HuH-7 (cell line): ENCODE results near the gene PLA2G6.
"Not testable (repeated sequence)": the region's sequence is repeated elsewhere in the genome, so short reads cannot be mapped to it uniquely, and the experiment has no call there.

Experiments used
- DNase-seq: peaks from one replicate; pipeline ENCODE4 v3.0.0; 2011; ENCODE audit warnings: low spot score

Gene PLA2G6

DNA sequence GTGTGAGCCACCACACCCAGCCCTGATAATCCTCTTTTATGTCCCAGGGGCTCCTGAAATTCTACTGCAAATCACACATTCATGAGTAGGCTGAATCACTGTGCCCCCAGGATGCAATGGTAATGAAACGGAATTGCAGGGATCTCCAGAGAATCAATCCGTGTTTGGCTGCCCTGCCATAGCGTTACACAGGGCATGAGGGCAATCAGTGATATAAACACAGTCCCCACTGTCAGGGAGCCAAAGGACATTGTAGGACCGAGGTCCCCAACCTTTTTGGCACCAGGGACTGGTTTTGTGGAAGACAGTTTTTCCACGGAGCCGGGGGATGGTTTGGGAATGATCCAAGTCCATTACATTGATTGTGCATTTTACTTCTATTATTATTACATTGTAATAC is 9.0 kb upstream of the PLA2G6 start:
- DNase-seq = no peak

DNA sequence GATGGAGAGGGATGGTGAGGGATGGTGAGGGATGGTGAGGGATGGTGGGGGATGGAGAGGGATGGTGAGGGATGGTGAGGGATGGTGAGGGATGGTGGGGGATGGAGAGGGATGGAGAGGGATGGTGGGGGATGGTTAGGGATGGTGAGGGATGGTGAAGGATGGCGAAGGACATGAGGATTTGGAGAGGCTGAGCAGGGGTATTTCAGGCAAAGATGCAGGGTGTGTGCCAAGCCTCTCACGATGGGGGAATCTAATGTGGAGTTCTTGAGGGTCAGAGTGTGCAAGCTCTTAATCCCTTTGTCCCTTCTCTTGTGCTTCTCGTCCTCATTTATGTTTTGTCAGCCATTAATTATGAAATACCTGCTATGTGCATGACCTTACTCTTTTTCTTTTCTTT is 7.5 kb upstream of the PLA2G6 start:
- DNase-seq = no peak

DNA sequence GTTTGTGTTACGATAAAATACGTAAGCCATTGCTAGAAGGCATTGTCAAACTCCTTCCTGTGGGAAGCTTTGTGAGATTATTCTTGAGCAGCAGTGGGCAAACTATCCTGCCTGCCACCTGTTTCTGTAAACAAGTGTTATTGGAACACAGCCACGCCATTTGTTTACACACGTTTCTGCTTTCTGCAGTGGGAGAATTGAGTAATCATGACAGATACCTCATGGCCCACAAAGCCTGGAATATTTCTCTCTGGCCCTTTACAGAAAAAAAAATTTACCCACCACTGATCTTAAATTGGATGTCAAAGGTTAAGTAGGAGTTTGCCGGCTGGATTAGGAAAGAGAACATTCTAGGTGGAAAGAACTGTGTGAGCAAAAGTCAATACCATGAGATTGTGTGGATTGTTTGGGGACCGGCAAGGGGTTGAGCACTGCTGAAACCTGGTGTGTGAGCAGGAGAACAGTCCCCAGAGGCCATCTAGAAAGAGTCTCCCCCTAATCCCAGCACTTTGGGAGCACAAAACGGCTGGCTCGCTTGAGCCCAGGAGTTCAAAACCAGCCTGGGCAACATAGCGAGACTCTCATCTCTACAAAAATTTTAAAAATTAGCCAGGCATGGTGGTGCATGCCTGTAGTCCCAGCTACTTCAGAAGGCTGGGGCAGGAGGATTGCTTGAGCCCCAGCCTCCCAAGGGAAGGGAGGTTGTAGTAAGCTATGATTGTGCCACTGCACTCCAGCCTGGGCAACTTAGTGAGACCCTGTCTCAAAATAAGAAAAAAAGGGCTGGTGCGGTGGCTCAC is 6.0 kb upstream of the PLA2G6 start:
- no peak for DNase-seq

DNA sequence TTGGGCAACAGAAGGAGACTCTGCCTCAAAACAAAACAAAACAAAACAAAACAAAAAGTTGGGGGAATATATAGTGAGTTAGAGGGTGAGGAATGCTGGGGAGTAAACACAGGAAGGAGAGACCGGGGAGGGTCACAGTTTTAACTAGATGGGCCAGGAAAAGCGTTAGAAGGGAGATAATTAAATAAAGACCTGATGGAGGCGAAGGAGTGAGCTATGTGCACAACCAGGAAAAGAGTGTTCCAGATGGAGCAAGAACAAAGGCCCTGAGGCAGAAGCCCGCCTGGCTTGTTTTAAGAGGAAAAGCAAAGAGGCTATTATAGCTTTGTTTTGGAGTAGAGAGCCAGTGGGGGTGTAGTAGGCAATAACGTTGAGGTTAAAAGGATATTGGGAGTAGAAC is 4.8 kb upstream of the PLA2G6 start:
- DNase-seq = no peak

DNA sequence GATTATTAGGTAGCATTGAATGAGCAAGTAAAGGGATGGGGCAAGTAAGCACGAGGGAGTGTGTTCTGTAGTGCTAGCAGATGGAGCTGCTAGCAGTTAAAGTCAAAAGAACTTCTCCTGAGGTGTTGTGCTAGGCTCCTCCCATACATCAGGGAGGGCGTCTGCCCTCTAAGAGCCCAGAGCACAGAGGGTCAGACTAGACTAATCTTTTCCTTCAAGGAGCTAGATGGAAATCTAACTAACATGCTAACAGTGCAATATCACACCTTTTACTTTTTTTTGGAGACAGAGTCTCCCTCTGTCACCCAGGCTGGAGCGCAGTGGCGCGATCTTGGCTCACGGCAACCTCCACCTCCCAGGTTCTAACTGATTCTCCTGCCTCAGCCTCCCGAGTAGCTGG is 3.2 kb upstream of the PLA2G6 start:
- no peak for DNase-seq

DNA sequence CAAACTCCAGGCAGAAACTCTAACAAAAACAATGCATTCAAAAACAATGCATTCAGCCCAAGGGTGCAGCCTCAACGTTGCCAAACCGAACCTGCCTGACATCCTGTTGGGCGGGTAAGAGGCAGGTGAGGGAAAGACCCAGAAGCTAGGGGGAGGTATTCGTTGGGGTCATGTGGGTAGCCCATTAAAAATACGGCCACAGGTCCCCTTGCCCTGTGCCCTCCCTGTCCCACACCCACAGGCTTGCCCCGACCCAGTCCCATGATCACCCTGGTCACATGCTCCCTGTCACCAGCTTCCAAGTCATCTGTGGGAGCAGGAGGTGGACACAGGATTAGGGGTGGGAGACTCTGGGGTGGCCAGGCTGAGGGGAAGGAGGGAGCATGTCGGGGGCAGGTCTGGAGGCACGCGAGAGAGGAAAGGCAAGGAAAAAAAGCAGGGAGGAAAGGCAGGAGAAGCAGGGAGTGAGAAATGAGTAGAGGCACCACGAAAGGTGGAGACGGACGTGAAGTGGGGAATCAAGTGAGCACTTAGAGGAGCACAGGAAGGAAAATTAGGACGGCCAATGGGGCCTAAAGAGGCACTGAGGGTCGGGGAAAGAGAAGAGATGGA is 683 bp downstream of the PLA2G6 start:
- no peak for DNase-seq

DNA sequence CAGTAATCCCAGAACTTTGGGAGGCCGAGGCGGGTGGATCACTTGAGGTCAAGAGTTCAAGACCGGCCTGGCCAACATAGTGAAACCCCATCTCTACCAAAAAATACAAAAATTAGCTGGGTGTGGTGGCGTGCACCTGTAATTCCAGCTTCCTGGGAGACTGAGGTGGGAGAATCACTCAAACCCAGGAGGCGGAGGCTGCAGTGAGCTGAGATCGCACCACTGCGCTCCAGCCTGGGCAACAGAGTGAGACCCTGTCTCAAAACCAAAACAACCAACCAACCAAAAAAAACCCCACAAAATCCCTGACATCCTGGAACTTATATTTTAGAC is 3.1 kb downstream of the PLA2G6 start:
- DNase-seq = not testable (repeated sequence)

DNA sequence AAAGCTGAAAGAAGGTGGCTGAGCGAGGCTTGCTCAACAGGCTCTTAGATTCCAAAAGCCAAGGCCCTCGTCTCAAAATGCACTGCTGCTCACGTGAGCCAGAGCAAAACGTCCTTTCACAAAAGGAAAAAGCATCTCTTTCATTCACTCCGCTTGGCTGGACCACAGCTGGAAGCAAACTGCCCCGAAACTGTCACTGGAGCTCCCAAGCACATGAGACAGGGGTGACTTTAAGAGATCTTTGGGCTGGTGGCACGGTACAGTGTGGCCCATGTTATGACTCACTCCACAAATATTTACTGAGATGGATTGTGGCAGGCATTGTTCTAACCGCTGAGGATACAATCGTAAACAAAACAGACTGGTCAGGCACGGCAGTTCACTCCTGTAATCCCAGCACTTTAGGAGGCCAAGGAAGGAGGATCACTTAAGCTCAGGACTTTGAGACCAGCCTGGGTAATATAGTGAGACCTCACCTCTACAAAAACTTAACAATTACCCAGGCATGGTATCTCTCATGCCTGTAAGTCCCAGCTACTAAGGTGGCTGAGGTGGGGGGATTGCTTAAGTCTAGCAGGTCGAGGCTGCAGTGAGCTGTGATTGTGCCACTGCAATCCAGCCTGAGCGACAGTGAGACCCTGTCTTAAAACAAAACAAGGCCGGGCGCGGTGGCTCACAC is 3.6 kb downstream of the PLA2G6 start:
- no peak for DNase-seq

DNA sequence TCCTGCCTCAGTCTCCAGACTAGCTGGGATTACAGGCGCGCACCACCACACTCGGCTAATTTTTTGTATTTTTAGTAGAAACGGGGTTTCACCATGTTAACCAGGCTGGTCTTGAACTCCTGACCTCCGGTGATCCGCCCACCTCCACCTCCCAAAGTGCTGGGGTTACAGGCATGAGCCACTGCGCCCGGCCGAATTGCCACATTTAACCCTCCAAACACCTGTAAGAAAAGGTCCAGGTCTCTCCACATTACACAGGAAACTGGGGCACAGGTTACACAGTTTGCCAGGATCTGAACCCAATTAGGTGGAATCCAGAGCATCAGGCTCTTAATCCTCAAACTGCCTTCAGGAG is 4.1 kb downstream of the PLA2G6 start:
- DNase-seq = not testable (repeated sequence)

DNA sequence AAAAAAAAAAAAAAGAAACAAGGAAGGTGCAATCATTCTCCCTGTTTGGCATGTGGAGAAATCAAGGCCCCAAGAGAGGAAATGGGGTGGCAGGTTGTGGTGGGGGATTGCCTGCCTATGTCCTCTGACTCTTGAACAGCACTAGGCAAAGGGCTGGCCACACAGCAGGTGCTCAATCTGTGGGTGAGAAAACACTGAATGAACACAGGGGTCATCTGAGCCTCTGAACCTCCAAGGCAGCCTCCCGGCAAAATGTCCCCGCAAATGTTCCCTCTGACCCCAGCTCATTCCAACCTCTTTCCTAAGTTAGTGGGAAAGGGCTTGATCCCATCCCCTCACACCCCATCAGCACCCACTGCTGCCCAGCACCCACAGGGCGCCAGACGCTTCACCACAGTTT is 4.6 kb downstream of the PLA2G6 start:
- no peak for DNase-seq

DNA sequence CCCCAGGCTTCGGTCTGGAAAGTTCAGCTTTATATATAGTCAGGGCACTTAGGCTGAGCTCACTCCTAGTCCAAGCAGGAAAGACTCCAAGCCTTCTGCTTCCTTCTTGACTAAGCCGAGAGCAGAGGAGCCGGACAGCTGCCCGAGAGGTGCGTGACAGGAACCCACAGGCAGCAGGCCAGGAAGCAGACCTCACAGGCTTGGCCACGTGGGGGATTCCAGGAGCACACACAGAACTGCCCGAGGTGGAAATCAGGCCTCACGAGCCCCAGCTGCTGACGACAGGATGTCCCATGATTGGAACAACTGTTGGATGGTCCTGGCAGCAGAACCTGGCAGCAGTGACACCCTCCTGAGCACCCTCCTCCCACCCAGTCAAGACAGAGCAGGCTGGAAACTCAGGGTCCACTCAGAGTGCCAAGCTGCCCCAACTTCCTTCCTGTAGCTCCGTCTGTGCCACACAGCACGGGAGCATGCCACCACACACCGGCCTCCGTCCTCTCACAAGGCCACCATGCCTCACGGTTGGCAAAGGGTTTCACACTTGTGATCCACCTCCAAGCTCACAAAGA is 5.4 kb downstream of the PLA2G6 start:
- DNase-seq = no peak

DNA sequence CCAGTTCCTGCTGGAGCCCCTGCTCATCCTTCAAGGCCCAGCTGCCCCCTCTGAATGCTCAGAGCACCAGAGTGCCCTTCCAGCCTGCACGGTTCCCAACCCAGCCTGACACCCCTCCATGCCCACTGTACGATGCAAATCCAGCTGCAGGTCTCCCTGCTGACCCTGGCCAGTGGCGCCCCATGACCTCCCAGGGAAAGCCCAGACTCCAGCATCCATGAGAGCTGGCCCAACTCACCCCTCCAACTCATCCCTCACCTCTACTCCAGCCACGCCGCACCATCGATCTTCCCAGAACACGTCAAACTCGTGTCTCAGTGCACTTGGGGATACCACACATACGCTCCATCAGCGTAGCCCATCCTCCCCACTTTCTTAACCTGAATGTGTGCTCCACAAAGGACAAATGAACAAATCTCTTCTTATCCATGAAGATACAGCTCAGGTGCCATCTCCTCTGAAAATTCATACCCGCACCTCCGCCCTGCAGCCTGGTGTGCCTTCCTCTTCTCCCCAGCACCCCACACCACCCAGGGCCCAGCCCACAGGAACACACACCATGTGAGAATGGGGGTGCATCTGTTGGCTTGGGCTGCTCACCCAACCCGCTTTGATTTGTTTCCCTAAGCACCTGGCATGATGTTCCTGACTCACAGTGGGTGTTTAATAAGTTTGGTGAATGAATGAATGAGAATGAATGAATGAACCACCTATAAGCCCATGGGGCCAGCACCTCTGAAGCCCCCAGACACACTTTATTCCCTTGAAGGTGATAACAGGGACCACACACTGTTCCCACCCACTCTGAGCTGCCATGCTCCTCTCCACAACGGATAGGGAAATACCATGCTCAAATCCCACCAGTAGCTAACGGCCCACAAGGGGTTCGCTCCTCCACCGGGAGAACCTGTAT is 6.2 kb downstream of the PLA2G6 start:
- DNase-seq = no peak

DNA sequence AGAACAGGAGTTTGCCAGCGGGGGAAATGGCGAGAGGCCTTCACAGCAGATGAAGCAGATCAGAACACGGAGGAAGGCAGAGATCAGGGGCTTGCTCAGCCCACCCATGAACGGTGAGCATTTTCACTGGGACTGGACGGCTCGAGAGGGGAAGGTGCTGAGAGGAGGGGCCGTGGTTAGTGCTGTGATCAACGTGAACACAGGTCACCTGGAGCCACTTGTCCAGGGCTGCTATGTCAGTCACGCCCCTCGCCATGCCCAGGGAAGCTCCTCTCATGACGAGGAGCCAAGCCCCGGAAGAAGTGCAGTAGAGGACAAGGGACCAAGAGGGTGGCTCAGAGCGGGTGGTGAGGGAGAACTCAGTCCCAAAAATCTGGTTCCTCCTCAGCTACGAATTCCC is 7.0 kb downstream of the PLA2G6 start:
- DNase-seq = no peak

DNA sequence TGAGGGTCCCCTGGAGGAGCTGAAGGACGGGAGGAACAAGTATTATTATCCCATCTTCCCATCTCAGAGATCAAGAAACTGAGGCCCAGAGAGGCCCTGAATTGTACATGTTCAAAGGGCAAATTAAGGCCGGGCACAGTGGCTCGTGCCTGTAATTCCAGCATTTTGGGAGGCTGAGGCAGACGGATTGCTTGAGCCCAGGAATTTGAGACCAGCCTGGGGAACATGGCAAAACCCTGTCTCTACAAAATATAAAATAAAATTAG is 8.1 kb downstream of the PLA2G6 start:
- DNase-seq = no peak

DNA sequence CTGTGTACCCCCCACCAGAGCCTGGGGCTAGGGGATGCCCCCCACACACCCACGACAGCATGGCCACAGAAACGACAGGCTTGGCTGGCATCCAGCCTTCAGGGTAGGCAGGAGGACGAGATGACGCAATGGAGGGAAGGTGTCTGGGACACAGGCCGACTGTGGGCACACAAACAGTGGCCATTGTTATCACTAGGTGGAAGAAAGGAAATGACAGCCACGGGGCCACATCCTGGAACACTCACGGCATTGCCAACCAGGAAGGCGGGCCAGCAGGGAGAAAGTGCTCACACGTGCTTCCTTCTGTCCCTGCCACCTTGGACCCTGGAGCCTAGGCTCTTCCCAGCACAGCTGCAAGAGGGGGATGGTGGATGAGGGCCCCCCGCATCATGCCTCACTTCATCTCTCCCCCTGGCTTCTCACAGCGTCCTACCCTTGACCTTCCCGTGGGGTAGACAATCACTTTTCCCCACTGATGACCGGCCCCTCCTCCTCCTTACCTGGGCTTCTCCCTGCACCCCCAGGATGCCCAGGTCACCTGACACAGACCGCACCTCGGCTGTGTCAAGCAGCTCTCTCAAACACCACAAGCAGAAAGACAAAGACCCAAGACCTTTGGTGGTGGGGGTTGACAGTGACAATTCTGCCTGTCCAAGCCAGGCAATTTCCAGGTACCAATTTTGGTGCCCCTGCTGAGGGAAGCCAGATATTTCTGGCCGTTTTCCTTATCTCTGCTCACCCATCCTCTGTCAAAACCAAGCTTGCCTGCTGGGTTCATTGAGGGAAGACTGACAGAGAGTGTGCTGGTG is 8.6 kb downstream of the PLA2G6 start:
- DNase-seq = no peak

DNA sequence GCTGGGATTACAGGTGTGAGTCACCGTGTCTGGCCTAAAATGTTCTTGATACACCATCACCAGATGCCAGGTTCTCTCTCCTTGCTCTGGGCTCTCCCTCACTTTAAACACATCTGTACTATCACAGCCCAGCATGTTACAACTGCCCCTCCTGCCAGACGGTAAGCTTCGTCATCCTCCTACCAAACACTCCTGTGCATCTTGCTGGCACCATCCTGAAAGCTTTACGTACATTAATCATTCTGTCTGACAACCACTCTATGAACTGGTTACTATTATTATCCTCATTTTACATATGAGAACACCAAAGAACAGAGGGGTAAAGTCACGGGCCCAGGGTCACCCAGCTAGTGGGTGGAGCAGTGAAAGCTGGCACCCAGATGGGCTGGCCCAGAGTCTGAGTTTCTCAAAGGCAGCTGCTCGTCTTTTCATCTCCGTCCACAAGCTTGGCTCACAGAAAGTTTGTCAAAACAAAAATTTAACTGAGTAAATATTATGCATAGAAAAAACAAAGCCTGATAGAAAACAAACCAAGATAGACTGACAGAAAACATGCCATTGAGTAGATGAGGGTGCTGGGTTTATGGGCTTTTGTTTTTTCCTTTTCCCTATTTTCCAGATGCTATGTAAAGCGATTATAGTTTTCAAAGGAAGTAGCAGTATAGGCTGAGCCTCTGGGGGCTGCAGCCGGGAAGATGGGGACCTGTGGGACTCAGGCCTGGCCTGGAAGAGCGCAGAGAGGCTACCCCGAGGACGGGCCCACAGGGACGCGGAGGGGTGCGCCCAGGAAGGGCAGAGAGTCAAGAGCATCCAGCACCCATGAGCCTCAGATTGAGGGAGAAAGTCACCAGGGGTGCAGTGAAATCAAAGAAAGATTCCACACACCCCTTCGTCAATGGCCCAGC is 9.5 kb downstream of the PLA2G6 start:
- DNase-seq = no peak

DNA sequence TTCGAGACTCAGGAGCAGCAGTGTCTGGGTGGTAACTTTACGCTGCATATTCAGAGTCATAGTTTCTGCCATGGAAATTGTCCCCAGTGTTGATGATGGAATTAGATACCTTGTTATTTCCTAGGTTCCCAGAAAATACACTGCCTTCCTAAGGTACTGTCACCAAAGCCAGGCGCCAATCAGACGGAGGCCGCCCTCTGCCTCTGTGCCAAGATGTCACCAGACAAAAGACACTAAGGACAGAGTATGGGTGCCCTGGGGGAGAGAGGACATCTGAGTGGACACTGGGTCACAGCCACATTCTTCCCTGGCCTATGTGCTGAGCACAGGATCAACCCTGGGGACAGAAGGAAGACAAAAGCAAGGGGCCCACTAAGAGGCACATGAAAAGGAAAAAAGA is 11.2 kb downstream of the PLA2G6 start:
- DNase-seq = no peak

DNA sequence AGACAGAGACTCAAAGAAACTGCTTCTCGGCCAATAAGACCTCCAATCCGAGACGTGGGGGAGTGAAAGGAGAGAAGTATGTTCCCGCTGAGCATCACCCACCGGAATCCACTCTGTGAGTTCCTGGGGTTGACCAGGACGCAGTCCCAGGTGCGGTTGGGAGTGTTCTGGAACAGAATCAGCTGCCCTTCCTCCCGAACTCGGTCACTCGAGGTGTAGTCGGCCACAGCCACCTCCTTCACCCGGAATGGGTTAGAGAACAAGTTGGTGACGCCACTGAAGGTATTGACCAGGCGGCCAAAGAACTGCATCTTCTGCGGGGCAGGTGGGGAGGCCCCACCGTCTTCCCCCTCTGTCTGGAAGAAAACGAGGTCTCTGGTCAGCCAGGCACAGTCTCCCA is 12.5 kb downstream of the PLA2G6 start:
- DNase-seq = no peak

DNA sequence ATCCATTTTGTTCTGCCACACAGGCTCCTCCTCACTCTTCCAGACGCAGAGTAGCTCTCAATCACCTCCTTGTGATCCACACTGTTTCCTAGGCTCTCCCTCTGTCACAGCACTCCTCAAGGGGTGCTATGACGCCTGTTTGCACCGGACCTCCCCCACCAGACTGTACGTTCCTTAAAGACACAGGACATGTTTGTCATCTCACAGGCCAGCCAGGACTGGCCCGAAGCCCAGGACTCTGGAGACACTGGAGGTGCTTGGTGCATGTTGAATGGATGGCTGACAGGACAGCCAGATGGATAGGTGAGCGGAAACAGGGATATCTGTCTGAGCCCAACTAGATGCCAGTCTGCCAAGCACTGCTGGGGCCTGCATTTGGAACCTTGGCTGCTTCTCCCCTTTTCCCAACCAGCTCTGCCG is 13.6 kb downstream of the PLA2G6 start:
- DNase-seq = no peak

DNA sequence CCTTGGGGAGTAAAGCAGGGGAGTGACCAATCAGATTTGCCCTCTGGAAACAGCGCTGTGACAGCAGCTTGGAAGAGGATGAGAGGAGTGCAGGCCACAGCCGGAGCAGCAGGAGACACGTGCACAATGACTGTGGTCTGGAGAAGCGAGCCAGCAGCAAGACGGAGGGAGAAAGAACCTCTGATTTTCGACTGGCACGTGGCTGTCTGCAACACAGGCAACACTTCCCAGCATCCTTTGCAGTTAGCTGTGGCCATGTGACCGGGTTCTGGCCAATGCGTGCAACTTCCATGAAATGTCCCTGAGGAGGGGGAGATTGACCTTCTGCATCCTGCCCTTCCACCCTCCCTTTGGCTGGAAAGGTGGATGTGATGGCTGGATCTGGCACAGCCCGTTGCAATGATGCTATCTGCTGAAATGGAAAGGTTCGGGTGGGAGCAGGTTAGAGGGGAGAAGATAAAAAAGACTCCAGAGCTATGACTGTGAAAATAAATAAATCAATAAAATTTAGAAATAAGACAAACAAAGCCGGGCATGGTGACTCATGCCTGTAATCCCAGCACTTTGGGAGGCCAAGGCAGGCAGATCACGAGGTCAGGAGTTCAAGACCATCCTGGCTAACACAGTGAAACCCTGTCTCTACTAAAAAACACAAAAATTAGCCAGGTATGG is 15.6 kb downstream of the PLA2G6 start:
- DNase-seq = no peak
